HL-60 (cell line): ENCODE results near the gene MEST.

ENCODE experiments used
- CTCF ChIP-seq: IDR thresholded peaks from one replicate; pipeline ENCODE4 v1.5.1; 2011; ENCODE audit warnings: low read length, control low read depth, inconsistent platforms; ENCODE audit not compliant: insufficient read depth
- POLR2AphosphoS5 ChIP-seq: IDR thresholded peaks from 2 replicates; pipeline ENCODE4 v1.6.1; 2012; ENCODE audit warnings: low read depth

- TF ChIP-seq CTCF, result no peak
- no peak for TF ChIP-seq POLR2AphosphoS5
Measured at GRCh38 chr7:130513447-130513846, 21.6 kb downstream of the MEST start.
